Brain microvascular endothelial cell (primary cell): ENCODE results near the gene UGT1A1.

Experiments
- DNase-seq: peaks from one replicate; pipeline ENCODE4 v3.0.0-alpha.2; 2020
- H3K27ac ChIP-seq: fragments of 250-450 bp; sonication (Bioruptor Pico); 2 replicates; pipeline ENCODE4 v1.5.1; 2020; ENCODE audit warnings: mild to moderate bottlenecking, moderate library complexity
- H3K27me3 ChIP-seq: fragments of 250-450 bp; sonication (Bioruptor Pico); replicated peaks from 2 replicates; pipeline ENCODE4 v1.5.1; 2020; ENCODE audit warnings: mild to moderate bottlenecking
- H3K36me3 ChIP-seq: fragments of 250-450 bp; sonication (Bioruptor Pico); replicated peaks from 2 replicates; pipeline ENCODE4 v1.5.1; 2020; ENCODE audit warnings: mild to moderate bottlenecking
- H3K4me3 ChIP-seq: 2 replicates; pipeline ENCODE4 v1.5.1; 2011; ENCODE audit warnings: low read depth, mild to moderate bottlenecking, control low read depth, low read length, moderate library complexity
- CTCF ChIP-seq: IDR thresholded peaks from 2 replicates; pipeline ENCODE4 v1.5.1; 2011; ENCODE audit warnings: low read depth, mild to moderate bottlenecking, moderate library complexity, low read length, control low read depth, inconsistent platforms; ENCODE audit errors: missing control alignments
- in situ Hi-C: cut with HindIII; loops from 2 replicates; pipeline ENCODE4 v1.10.0; 2017; ENCODE audit warnings: low sequenced_read_pairs, low pct_ligation_motif_present

Gene UGT1A1

GRCh38 chr2:233798335-233799086 is 38.4 kb downstream of the UGT1A1 start:
- H3K27ac ChIP-seq = no peak overlapping the region
- no peaks in the 10 kb centered on the region for H3K36me3 ChIP-seq
- DNase-seq = no peak
- no peak for TF ChIP-seq CTCF
- in situ Hi-C loops = no loop called here
- H3K4me3 ChIP-seq = no peak overlapping the region
- no peaks in the 10 kb centered on the region for H3K27me3 ChIP-seq

DNA sequence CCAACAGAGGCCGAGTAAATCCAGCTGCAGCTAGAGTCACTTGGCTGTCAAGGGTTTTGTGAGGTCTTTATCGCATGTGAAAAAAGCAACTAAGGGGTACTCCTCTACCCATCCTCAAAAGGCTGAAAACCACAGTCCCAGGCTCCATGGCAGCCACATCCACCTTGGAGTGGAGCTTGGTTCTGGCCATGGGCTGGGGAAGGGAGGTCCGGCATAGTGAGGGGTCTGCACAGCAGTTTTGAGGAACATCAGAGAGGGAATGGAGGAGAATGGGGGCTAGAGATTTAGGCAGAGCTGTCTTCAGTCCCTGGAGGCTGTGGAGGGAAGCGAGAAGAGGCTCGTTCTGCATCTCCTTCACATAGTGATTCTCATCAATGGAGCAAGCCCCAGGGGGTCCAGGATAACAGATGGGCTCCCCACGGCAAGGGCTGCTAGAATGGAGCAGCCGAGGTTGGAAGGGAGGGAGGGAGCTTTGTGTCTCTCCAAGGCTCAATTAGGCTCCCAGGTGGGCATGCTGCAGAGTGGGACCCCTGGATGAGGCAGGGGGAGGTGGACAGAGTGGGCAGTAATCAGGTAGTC is 39.1 kb downstream of the UGT1A1 start:
- Histone ChIP-seq H3K4me3 (no peak overlapping the region), H3K36me3 (no peaks in the 10 kb centered on the region), H3K27ac (no peak overlapping the region), H3K27me3 (no peaks in the 10 kb centered on the region)
- no peak for DNase-seq
- in situ Hi-C loops = no loop called here
- no peak for TF ChIP-seq CTCF

DNA sequence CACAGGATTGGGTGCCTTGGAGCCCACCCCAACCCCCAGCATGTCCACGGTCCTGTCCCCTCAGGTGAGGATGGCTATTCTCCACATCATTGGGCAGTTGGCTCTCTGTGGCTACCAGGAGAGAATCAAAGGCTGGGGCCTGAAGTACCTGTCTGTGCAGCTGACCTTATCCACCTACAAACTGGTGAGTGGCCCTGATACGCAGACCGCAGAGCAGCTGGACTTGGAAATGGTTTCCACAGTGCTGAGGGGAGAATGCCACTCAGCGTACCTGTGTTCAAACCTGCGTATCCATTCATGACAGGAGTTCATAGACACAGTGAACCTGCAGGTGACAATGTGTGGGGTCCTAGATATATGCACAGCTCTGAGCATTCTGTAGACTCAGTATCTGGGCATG is 39.6 kb downstream of the UGT1A1 start:
- in situ Hi-C loops = no loop called here
- H3K36me3 ChIP-seq = no peaks in the 10 kb centered on the region
- H3K27me3 ChIP-seq = no peaks in the 10 kb centered on the region
- TF ChIP-seq CTCF = no peak
- H3K27ac ChIP-seq = no peak overlapping the region
- DNase-seq = no peak
- no peak overlapping the region for H3K4me3 ChIP-seq

GRCh38 chr2:233800208-233800607 is 40.1 kb downstream of the UGT1A1 start:
- Histone ChIP-seq H3K27me3 (no peaks in the 10 kb centered on the region), H3K36me3 (no peaks in the 10 kb centered on the region), H3K27ac (no peak overlapping the region), H3K4me3 (no peak overlapping the region)
- in situ Hi-C loops = no loop called here
- DNase-seq = no peak
- TF ChIP-seq CTCF = no peak

DNA sequence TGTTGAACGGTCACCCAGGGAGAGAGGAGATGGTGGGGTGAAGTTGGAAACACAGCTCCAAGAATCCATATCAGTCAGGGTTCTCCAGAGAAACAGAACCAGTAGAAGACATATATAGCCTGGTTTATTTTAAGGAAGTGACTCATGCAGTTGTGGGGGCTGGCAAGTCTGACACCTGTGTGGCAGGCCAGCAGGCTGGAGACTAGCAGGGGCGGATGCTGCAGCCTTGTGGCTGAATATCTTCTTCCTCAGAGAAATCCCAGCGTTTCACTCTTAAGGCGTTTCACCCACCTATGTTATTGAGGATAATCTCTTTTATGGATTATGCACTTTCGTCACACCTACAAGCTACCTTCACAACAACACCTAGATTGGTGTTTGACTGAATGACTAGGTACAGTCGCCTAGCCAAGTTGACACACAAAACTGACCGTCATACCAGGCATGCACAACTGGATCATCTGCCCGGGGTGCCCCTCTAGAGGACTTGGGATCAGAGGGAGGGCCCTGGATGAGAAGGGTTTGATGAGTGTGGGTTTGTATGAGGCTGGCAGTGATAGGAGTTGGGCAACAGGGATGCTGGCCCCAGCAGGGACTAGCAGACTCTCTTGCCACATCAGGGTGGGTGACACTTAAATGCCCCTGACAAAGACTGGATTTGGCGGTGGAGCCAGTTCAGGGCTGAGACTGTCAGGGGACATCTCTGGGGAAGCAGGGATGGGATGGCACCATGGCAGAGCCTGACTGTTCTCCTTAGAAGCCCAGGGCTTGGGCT is 41.5 kb downstream of the UGT1A1 start:
- no peak for DNase-seq
- Histone ChIP-seq H3K27ac (no peak overlapping the region), H3K36me3 (no peaks in the 10 kb centered on the region), H3K27me3 (no peaks in the 10 kb centered on the region), H3K4me3 (no peak overlapping the region)
- in situ Hi-C loops = no loop called here
- TF ChIP-seq CTCF = no peak
